Thyroid gland (tissue), 4 donors: ENCODE results near the gene MTAP. TPM values are rescaled to one million over a fixed set of nuclear protein-coding genes. Genes with fewer than 3 reads are reported as not detected.

Experiments
- DNase-seq, 2 donors: peaks; one replicate each; pipeline ENCODE4 v3.0.0-alpha.2; 2019
- H3K27ac ChIP-seq, 3 donors: fragments of 200-600 bp; sonication (generic); 1 replicate in 2 of 3; 2 replicates in 1 of 3; pipeline ENCODE4 v1.5.1; 2016 to 2019; ENCODE audit warnings: mild to moderate bottlenecking in 1 of 3, moderate library complexity in 1 of 3
- H3K27me3 ChIP-seq: fragments of 200-600 bp; sonication (generic); one replicate; pipeline ENCODE4 v1.5.1; 2019
- H3K36me3 ChIP-seq, 2 donors: fragments of 200-600 bp; sonication (generic); one replicate each; pipeline ENCODE4 v1.5.1; 2016 to 2019
- H3K4me1 ChIP-seq, 2 donors: fragments of 200-600 bp; sonication (generic); one replicate each; pipeline ENCODE4 v1.5.1; 2017 to 2019
- H3K4me3 ChIP-seq, 3 donors: fragments of 200-600 bp; sonication (generic); replicated peaks in 1 of 3; 1 replicate in 2 of 3; 2 replicates in 1 of 3; pipeline ENCODE4 v1.5.1; 2016; ENCODE audit warnings: mild to moderate bottlenecking in 1 of 3
- H3K9me3 ChIP-seq: fragments of 200-600 bp; sonication (generic); one replicate; pipeline ENCODE4 v1.5.1; 2017
- CTCF ChIP-seq, 6 experiments: fragments of 200-600 bp in 3 of 6; fragments of 450-650 bp in 3 of 6; sonication (generic) in 3 of 6; IDR thresholded peaks; one replicate each; pipeline ENCODE4 v1.5.1; 2016 to 2019; ENCODE audit warnings: antibody characterized with exemption in 6 of 6, mild to moderate bottlenecking in 2 of 6, inconsistent platforms in 1 of 6, moderate library complexity in 1 of 6
- POLR2A ChIP-seq, 2 donors: fragments of 450-650 bp; IDR thresholded peaks; one replicate each; pipeline ENCODE4 v1.6.1; 2017; ENCODE audit warnings: antibody characterized with exemption in 2 of 2, mild to moderate bottlenecking in 2 of 2, moderate library complexity in 1 of 2
- WGBS, 2 donors: methylation state at CpG; one replicate each; pipeline ENCODE4 v1.1.5; 2017; 5-methylcytosine and 5-hydroxymethylcytosine counted together
- intact Hi-C: fragments of 100-400 bp; cut with DNase I; formaldehyde crosslinking; loops from one replicate; pipeline ENCODE4 v1.15.1; 2023
- total RNA-seq, 4 donors: library from RNA; depleted of rRNA; stranded (reverse); fragments of >200 nt; gene quantifications; one replicate each; pipeline ENCODE4 v1.2.3, GENCODE V29; 2016

MTAP gene
- total RNA-seq, 4 donors from 2014 or later, result 17.1 to 24.2 (median 19.1) TPM

GRCh38 chr9:21852754-21853153, 50.3 kb downstream of the MTAP start:
- 80 to 85% methylated on average over 3 of the region's 3 CpGs for WGBS, 2 donors
- DNase-seq, result no peak
- Histone ChIP-seq H3K36me3 (no peaks in the 10 kb centered on the region), H3K4me1 (no peaks in the 10 kb centered on the region), H3K4me3 (no peak overlapping the region), H3K27me3 (no peaks in the 10 kb centered on the region), H3K27ac (no peak overlapping the region), H3K9me3 (no peaks in the 10 kb centered on the region)
- intact Hi-C loops, result no loop called here
- TF ChIP-seq CTCF (IDR thresholded peaks at IDR 0.05) (no peak), POLR2A (IDR thresholded peaks at IDR 0.05) (no peak)

GRCh38 chr9:21853414-21853813, 51.0 kb downstream of the MTAP start:
- DNase-seq, result no peak
- no peaks in the 10 kb centered on the region for H3K4me1 ChIP-seq
- no peak overlapping the region for H3K27ac ChIP-seq
- TF ChIP-seq POLR2A (IDR thresholded peaks at IDR 0.05) (no peak), CTCF (IDR thresholded peaks at IDR 0.05) (no peak)
- no peaks in the 10 kb centered on the region for H3K27me3 ChIP-seq
- H3K36me3 ChIP-seq, result no peaks in the 10 kb centered on the region
- H3K9me3 ChIP-seq, result no peaks in the 10 kb centered on the region
- intact Hi-C loops, result no loop called here
- 97 to 98% methylated on average over 2 of the region's 2 CpGs for WGBS, 2 donors
- no peak overlapping the region for H3K4me3 ChIP-seq

- Histone ChIP-seq H3K4me3 (no peak overlapping the region), H3K4me1 (no peaks in the 10 kb centered on the region), H3K27ac (no peak overlapping the region), H3K9me3 (no peaks in the 10 kb centered on the region), H3K36me3 (no peaks in the 10 kb centered on the region), H3K27me3 (no peaks in the 10 kb centered on the region)
- no peak for DNase-seq
- TF ChIP-seq CTCF (IDR thresholded peaks at IDR 0.05), result no peak
- no peak for TF ChIP-seq POLR2A (IDR thresholded peaks at IDR 0.05)
- intact Hi-C loops, result no loop called here
- WGBS, 2 donors, result 90 to 92% methylated on average over 4 of the region's 4 CpGs
These were observed 51.7 kb downstream of the MTAP start for GRCh38 chr9:21854119-21854518.

- 91 to 92% methylated on average over 11 of the region's 11 CpGs for WGBS, 2 donors
- H3K4me1 ChIP-seq, result no peaks in the 10 kb centered on the region
- no peaks in the 10 kb centered on the region for H3K9me3 ChIP-seq
- no peak for TF ChIP-seq CTCF (IDR thresholded peaks at IDR 0.05)
- TF ChIP-seq POLR2A (IDR thresholded peaks at IDR 0.05), result no peak
- H3K27ac ChIP-seq, result no peak overlapping the region
- H3K36me3 ChIP-seq, result peaks cover 0 to 4% of the 10 kb centered on the region in 2 donors
- intact Hi-C loops, result no loop called here
- DNase-seq, result no peak
- no peak overlapping the region for H3K4me3 ChIP-seq
- H3K27me3 ChIP-seq, result no peaks in the 10 kb centered on the region
These were observed 52.2 kb downstream of the MTAP start for GRCh38 chr9:21854594-21854993.

- no peak overlapping the region for H3K4me3 ChIP-seq
- DNase-seq, result no peak
- H3K36me3 ChIP-seq, result peaks cover 4 to 10% of the 10 kb centered on the region in 2 donors
- TF ChIP-seq POLR2A (IDR thresholded peaks at IDR 0.05) (no peak), CTCF (IDR thresholded peaks at IDR 0.05) (no peak)
- no peaks in the 10 kb centered on the region for H3K27me3 ChIP-seq
- H3K9me3 ChIP-seq, result no peaks in the 10 kb centered on the region
- intact Hi-C loops, result no loop called here
- 82 to 89% methylated on average over 5 of the region's 5 CpGs for WGBS, 2 donors
- H3K4me1 ChIP-seq, result no peaks in the 10 kb centered on the region
- H3K27ac ChIP-seq, result no peak overlapping the region
These were observed 54.1 kb downstream of the MTAP start for GRCh38 chr9:21856301-21857094.
